ENCODE results near the gene HS6ST3. TPM values are rescaled to one million over a fixed set of nuclear protein-coding genes. Genes with fewer than 3 reads are reported as not detected.

Gene HS6ST3
- total and polyA plus RNA-seq, 2 of the 13 experiments (the other 11 are each of a cell fraction or from before 2014, with no cell fraction given): not detected

GRCh38 chr13:96707146-96707545 lies 617.2 kb downstream of the HS6ST3 start:
- 12% methylated on average over 3 of the region's 3 CpGs for WGBS (ENCODE audit: low lambda C conversion rate)
- H4K20me1 ChIP-seq (ENCODE audit: insufficient read depth, low read length): no peaks in the 10 kb centered on the region
- intact Hi-C loops (cut with micrococcal nuclease; ENCODE audit: unreplicated experiment) (no loop called here), in situ Hi-C loops (cut with HindIII; ENCODE audit: extremely low pct_ligation_motif_present, low pct_unique_long_range_greater_than_20kb) (no loop called here)
- ATAC-seq (no peak), FAIRE-seq (no peak), DNase-seq (ENCODE audit: low spot score) (no peak)
- no peak overlapping the region for H2AFZ ChIP-seq (ENCODE audit: low read length)
- no peak overlapping the region for H3K9ac ChIP-seq (ENCODE audit: insufficient read depth, low read depth, low read length)
- H3K36me3 ChIP-seq (replicated peaks in 1 of 2; ENCODE audit: control insufficient read depth in 1 of 2, insufficient read depth in 2 of 2, low read length in 2 of 2): no peaks in the 10 kb centered on the region
- H3K4me2 ChIP-seq (ENCODE audit: low read depth, low read length): no peak overlapping the region
- no peaks in the 10 kb centered on the region for H3K27me3 ChIP-seq (ENCODE audit: control insufficient read depth in 1 of 2, insufficient read depth in 2 of 2, low read length in 2 of 2)
- no peaks in the 10 kb centered on the region for H3K79me2 ChIP-seq (ENCODE audit: insufficient read depth, low read length)
- POLR2A ChIA-PET: no interaction called here
- H3K9me3 ChIP-seq (ENCODE audit: low read length): no peaks in the 10 kb centered on the region
- H3K4me3 ChIP-seq (replicated peaks in 1 of 3; ENCODE audit: insufficient read depth in 1 of 3, low read depth in 2 of 3, low read length in 3 of 3): no peak overlapping the region
- CTCF ChIA-PET (ENCODE audit: low intra/inter-chr PET ratio, low total read pairs): no interaction called here
- no peak overlapping the region for H3K27ac ChIP-seq (ENCODE audit: extremely low read length, insufficient read depth, low read length)
- H3K4me1 ChIP-seq (ENCODE audit: insufficient read depth, low read length): no peaks in the 10 kb centered on the region
- BruUV-seq (replicated peaks): no TSS peak
- no peak for TF ChIP-seq ZNF652 (CRISPR knock-in tag; IDR thresholded peaks at IDR 0.05; ENCODE audit: borderline replicate concordance, low read depth)

- CTCF ChIA-PET (ENCODE audit: low intra/inter-chr PET ratio, low total read pairs): no interaction called here
- H3K4me1 ChIP-seq (ENCODE audit: insufficient read depth, low read length): no peaks in the 10 kb centered on the region
- TF ChIP-seq BRD4 (CRISPR knock-in tag; IDR thresholded peaks at IDR 0.05) (no peak), ZFP41 (CRISPR knock-in tag; IDR thresholded peaks at IDR 0.05; ENCODE audit: borderline replicate concordance) (no peak), ZNF674 (CRISPR knock-in tag; IDR thresholded peaks at IDR 0.05; ENCODE audit: low read depth) (no peak), ZFP36 (IDR thresholded peaks at IDR 0.05; ENCODE audit: borderline replicate concordance, low read depth, low read length, partially characterized antibody) (no peak), NR2F6 (IDR thresholded peaks at IDR 0.05) (no peak), NR2F6 (CRISPR knock-in tag; IDR thresholded peaks at IDR 0.05) (no peak), CC2D1A (CRISPR knock-in tag; IDR thresholded peaks at IDR 0.05) (no peak), HNRNPL (IDR thresholded peaks at IDR 0.05; ENCODE audit: low read depth, low read length) (no peak), ZNF816 (CRISPR knock-in tag; IDR thresholded peaks at IDR 0.05; ENCODE audit: borderline replicate concordance) (no peak), PPARG (CRISPR knock-in tag; conservative IDR thresholded peaks at IDR 0.05) (no peak), KDM1A (CRISPR knock-in tag; IDR thresholded peaks at IDR 0.05) (no peak), ZNF782 (CRISPR knock-in tag; IDR thresholded peaks at IDR 0.05; ENCODE audit: borderline replicate concordance) (no peak), ZNF24 (IDR thresholded peaks at IDR 0.05) (no peak), TCF7 (IDR thresholded peaks at IDR 0.05; ENCODE audit: low read depth) (no peak), ZNF256 (CRISPR knock-in tag; conservative IDR thresholded peaks at IDR 0.05) (no peak), MLXIP (CRISPR knock-in tag; IDR thresholded peaks at IDR 0.05; ENCODE audit: borderline replicate concordance) (no peak)
Measured at GRCh38 chr13:96710166-96710862, 620.4 kb downstream of the HS6ST3 start.

More at GRCh38 chr13:96710166-96710862, 620.4 kb downstream of the HS6ST3 start:
- H3K4me3 ChIP-seq (replicated peaks in 1 of 3; ENCODE audit: insufficient read depth in 1 of 3, low read depth in 2 of 3, low read length in 3 of 3): no peak overlapping the region
- ATAC-seq (no peak), FAIRE-seq (no peak), DNase-seq (ENCODE audit: low spot score) (no peak)
- H3K36me3 ChIP-seq (replicated peaks in 1 of 2; ENCODE audit: control insufficient read depth in 1 of 2, insufficient read depth in 2 of 2, low read length in 2 of 2): no peaks in the 10 kb centered on the region
- POLR2A ChIA-PET: no interaction called here
- H2AFZ ChIP-seq (ENCODE audit: low read length): no peak overlapping the region
- no peaks in the 10 kb centered on the region for H3K9me3 ChIP-seq (ENCODE audit: low read length)
- intact Hi-C loops (cut with micrococcal nuclease; ENCODE audit: unreplicated experiment): no loop called here
- H3K79me2 ChIP-seq (ENCODE audit: insufficient read depth, low read length): no peaks in the 10 kb centered on the region
- no peaks in the 10 kb centered on the region for H3K27me3 ChIP-seq (ENCODE audit: control insufficient read depth in 1 of 2, insufficient read depth in 2 of 2, low read length in 2 of 2)
- H3K9ac ChIP-seq (ENCODE audit: insufficient read depth, low read depth, low read length): no peak overlapping the region
- no peaks in the 10 kb centered on the region for H4K20me1 ChIP-seq (ENCODE audit: insufficient read depth, low read length)
- 0% methylated on average over 1 of the region's 3 CpGs for WGBS (ENCODE audit: low lambda C conversion rate)
- no peak overlapping the region for H3K4me2 ChIP-seq (ENCODE audit: low read depth, low read length)
- no peak overlapping the region for H3K27ac ChIP-seq (ENCODE audit: extremely low read length, insufficient read depth, low read length)
- no TSS peak for BruUV-seq (replicated peaks)
- in situ Hi-C loops (cut with HindIII; ENCODE audit: extremely low pct_ligation_motif_present, low pct_unique_long_range_greater_than_20kb): no loop called here
